Glomerular endothelial cell (primary cell): ENCODE data around the gene NTRK1. TPM values are rescaled to one million over a fixed set of nuclear protein-coding genes. Genes with fewer than 3 reads are reported as not detected.
"Not testable (repeated sequence)": the region's sequence is repeated elsewhere in the genome, so short reads cannot be mapped to it uniquely, and the experiment has no call there.

ENCODE experiments used
- DNase-seq: peaks from one replicate; pipeline ENCODE4 v3.0.0-alpha.2; 2011; ENCODE audit warnings: low read depth, low spot score; ENCODE audit errors: extremely low read depth
- total RNA-seq: library from RNA; depleted of rRNA; stranded (reverse); fragments of >200 nt; gene quantifications from 2 replicates; pipeline ENCODE4 v1.2.3, GENCODE V29; 2015

NTRK1 gene
- total RNA-seq, 1 donor from 2014 or later, result 0.41 TPM

DNA sequence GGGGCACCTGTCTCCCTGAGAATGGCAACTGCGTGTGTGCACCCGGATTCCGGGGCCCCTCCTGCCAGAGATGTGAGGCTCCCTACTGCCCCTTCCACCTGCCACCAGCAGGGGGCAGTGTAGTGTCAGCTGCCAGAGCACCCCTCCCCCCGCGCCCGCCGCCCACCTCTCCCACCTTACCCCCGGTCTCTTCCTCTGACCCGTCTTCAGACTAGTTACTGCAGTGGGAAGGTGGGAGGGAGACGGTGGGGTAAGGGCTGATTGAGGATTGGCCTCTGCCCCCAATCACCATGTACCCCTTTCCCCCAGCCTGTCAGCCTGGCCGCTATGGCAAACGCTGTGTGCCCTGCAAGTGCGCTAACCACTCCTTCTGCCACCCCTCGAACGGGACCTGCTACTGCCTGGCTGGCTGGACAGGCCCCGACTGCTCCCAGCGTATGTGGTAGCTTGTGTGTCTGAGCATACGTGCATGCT is 49.7 kb downstream of the NTRK1 start:
- DNase-seq, result no peak

DNA sequence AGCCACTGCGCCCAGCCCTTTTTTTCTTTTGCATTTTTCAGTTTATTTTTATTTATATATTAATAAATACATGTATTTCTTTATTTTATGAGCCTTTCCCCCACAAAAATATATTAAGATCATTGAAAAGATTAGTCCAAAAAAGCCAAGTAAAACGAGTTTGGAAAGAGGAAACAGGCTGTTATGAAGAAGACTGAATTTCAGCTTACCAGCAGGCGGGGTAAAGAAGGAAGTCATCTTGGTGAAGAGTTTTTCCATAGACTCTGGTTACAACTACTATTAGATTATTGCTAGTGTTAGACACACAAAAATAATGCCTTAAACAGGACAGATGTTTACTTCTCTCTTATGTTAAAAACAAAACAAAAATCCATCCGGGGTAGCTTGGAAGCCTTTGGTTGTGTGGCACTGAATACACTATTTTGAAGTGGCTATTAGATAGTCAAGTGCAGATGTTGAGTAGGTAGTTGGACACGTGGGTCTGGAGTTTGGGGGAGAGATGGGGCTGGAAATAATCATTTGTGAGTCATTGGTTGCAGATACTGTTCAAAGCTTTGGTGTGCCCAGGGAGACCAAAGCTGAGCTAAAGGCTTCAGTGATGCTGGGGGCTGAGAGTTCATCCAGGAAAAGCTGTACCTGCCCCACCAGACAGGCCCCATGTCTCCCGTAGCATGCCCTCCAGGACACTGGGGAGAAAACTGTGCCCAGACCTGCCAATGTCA is 51.1 kb downstream of the NTRK1 start:
- no peak for DNase-seq

DNA sequence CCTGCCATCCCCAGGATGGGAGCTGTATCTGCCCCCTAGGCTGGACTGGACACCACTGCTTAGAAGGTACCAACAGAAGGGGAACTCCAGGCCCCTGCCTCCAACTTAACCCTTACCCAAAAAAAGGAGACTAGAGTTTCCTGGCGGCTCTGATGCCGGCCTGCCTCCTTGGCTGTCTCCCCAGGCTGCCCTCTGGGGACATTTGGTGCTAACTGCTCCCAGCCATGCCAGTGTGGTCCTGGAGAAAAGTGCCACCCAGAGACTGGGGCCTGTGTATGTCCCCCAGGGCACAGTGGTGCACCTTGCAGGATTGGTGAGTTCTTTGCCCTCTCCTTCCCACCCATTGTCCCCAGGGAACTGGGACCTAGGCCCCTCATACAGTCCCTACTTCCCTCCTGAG is 51.6 kb downstream of the NTRK1 start:
- DNase-seq, result no peak

DNA sequence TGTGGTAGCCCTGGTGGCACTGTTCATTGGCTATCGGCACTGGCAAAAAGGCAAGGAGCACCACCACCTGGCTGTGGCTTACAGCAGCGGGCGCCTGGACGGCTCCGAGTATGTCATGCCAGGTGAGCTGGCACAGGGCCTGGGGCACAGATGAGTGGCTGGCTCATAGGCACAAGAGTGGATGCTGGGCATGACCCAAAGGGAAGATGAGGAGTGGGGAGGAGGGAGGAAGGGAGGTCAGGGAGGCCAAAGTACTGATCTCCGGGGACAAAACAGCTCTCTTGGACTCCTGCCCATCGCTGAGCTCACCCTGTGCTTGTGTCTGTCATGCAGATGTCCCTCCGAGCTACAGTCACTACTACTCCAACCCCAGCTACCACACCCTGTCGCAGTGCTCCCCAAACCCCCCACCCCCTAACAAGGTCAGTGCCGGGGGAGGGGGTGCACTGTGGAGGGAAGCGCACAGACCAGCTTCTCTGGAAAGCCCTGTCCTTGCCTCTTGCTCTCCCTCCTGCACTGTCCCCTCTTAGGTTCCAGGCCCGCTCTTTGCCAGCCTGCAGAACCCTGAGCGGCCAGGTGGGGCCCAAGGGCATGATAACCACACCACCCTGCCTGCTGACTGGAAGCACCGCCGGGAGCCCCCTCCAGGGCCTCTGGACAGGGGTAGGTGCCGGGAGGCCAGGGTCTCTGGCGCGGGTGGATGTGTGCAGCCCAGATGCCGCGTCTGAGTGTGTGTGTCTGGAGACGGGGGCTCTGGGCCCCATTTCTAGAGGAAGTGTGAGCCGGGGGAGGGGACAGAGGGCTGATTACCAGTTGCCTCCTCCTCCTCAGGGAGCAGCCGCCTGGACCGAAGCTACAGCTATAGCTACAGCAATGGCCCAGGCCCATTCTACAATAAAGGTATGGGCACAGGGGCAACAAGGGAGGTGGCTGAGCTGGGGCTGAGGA is 52.5 kb downstream of the NTRK1 start:
- DNase-seq, result no peak

DNA sequence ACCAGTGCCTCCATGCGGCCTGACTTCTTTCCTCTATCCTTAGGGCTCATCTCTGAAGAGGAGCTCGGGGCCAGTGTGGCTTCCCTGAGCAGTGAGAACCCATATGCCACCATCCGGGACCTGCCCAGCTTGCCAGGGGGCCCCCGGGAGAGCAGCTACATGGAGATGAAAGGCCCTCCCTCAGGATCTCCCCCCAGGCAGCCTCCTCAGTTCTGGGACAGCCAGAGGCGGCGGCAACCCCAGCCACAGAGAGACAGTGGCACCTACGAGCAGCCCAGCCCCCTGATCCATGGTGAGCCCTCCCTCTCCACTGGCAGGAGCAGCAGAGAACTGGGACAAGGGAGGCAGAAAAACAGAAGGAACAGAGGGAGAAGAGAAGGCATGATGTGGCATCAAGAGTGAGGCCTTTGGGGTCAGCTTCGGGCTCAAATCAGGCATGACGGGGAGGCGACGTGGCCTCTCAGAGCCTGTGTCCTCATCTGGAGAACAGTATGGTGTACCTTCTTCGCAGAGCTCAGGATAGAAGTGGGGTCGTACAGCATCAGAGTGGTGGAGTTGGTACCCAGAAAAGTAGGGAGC is 53.2 kb downstream of the NTRK1 start:
- DNase-seq, result no peak

GRCh38 chr1:156914440-156914856 is 53.8 kb downstream of the NTRK1 start:
- DNase-seq, result no peak

GRCh38 chr1:156920233-156921052 is 59.8 kb downstream of the NTRK1 start, which contains the start of gene LRRC71:
Gene LRRC71, plus strand, starts transcription at chr1:156920632. Its CDS starts 172 bp downstream, at chr1:156920804.
- DNase-seq, result no peak

DNA sequence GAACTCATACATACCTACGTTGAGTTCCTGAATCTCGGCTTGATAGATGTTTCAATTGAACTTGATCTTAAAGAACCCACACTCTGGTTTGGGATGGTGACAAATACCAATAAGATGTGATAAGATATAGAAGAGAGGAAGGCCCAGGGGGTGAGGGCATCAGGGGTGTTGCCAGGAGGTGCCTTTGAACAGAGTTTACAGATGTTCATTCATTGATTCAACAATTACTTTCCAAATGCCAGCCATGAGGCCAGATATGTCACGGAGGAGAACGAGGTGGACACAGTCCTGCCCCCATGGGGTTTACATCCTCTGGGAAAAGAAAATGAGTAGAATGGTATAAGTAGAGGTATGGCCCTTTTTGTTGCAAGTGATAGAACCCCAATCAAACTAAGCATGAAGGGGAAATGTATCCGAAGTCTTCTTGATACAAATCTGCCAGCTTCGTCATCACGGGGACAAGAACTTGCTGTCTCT is 60.4 kb downstream of the NTRK1 start:
- DNase-seq, result no peak

DNA sequence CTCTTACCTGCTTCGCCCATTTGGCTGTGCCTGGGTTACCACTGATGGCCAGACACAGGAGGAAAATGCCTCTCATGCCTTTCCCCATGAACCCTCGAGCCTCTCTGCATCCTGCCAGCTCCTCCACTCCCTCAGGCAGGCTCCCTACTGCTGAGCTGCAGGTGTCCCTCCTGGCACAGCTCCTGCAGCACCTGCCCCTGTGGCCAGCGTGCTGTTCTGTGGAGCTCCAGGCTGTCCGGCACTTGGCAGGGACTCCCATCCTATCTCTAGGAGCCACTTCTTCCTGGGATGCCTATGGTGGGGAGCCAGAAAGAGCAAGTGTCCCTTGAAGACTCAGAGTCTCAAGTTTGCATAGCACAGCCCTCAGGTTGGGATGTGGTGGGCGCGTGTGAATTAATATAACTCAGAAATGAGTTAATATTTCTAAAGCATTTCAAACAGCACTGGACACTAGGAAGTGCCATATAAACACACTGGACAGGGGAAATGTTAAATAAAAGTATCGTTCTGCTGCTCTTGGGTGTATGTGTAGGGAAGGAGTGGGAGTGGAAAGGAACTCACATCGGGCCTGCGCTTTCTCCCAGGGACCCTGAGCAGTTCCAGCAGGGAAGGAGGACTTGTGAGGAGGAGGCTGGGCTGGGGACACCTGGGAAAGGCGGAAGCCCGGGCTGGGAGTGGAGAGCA is 62.5 kb downstream of the NTRK1 start:
- no peak for DNase-seq

- no peak for DNase-seq
Observed at GRCh38 chr1:156923670-156924477, 63.2 kb downstream of the NTRK1 start.

GRCh38 chr1:156924478-156925153 is 64.0 kb downstream of the NTRK1 start:
- DNase-seq, result no peak

DNA sequence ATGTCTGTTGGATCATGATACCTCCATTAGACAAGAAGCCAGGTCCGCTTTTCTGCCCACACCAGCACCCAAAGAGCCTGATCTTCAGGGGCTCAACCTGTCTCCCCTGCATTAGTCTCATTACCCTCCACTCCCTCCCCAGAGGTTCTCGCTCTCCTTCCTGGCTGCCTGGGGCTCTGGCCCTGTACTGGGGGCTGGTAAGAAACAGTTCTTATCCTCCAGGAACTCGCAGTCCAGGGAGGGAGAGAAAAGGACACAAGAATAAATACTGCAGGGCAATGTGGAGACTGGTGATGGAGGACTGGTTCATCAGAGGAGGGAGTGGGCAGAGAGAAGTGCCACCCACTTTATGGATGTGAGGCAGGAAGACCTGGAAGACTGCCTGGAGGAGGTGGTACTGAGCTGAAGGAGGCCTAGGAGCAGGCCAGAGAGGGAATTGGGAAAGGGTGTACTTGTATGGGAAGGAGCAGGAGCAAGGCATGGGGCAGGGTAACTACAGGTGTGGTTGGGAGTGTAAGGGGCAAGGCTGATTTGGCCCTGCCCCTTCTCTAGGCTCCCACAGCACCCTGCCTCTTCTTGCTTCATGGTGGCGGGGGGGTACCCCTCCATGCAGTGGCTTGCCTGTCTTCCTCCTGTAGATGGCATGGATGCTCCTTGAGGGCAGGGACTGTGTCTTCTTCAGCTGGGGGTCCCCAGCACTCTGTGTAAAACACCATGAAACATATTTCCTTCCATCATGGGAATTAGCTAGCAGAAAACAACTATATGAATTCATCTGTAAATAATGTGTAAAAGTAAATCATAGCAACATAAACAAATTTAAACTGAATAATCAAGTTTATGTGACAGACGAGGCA is 64.7 kb downstream of the NTRK1 start:
- DNase-seq, result no peak

DNA sequence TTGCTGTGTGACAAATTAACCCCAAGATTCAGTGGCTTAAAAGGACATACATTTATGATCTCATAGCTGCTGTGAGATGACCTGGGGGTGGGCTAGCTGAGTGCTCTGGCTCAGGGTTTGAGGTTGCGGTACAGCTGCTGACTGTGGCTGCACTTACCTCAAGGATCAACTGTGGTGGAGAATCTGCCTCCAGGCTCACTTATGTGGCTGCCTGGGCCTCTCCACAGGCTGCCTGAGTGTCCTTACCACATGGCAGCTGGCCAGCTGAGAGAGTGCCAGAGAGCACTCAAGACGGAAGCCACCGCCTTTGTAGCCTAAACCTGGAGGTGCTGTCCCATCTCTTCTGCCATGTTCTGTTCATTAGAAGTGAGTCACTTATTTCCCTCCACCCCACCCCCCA is 65.5 kb downstream of the NTRK1 start:
- no peak for DNase-seq

- DNase-seq, result not testable (repeated sequence)
Observed at GRCh38 chr1:156926695-156927094, 66.0 kb downstream of the NTRK1 start.

DNA sequence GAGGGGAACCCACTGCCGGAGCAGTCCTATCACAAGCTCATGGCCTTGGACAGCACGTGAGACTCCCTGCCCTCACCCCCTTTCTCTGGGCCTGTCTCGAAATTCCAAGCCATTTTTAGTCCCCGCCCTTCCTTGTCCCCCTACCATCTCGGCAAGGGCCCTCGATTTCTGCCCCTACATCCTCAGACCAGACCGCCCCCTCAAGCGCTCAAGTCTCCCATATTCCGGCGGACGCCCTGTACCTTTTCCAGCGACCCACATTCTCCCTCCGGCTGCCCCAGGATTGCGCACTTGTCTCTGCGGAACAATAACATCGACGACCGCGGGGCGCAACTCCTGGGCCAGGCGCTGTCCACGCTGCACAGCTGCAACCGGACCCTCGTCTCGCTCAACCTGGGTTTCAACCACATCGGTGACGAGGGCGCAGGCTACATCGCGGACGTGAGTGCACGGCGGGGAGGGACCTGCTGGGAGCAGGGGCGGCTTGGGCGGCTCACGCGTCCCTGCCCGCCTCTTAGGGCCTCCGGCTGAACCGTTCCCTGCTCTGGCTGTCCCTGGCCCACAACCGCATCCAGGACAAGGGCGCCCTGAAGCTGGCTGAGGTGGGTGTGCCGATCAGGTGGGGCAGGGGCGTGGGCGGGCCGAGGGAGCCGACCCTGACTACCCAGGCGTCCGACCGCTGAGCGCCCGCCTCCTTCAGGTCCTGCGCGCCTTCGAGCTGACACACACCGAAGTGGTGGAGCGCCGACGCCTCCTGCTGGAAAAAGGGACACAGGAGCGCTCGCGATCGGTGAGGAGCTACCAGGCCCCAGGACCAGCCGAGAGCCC is 66.8 kb downstream of the NTRK1 start:
- no peak for DNase-seq

DNA sequence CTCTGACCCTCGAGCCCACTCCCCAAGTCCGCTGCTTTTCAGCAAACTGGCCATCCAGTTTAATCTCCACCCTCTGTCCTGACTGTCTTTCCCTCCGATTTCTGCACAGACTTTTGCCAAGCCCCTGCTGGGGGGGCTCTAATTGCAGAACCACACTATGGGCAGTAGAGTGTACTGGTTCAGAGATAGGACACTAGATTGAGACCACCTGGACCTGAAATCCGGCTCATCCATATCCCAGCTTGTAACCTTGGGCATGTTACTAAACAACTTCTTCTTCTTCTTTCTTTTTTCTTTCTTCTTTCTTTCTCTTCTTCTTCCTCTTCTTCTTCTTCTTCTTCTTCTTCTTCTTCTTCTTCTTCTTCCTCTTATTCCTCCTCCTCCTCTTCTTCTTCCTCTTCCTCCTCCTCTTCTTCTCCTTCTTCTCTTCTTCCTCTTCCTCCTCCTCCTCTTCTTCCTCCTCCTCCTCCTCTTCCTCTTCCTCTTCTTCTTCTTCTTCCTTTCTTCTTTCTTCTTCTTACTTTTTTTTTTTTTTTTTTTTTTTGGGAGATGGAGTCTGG is 67.5 kb downstream of the NTRK1 start:
- DNase-seq, result no peak
